ENCODE data around the gene U2AF2.

The U2AF2 gene

DNA sequence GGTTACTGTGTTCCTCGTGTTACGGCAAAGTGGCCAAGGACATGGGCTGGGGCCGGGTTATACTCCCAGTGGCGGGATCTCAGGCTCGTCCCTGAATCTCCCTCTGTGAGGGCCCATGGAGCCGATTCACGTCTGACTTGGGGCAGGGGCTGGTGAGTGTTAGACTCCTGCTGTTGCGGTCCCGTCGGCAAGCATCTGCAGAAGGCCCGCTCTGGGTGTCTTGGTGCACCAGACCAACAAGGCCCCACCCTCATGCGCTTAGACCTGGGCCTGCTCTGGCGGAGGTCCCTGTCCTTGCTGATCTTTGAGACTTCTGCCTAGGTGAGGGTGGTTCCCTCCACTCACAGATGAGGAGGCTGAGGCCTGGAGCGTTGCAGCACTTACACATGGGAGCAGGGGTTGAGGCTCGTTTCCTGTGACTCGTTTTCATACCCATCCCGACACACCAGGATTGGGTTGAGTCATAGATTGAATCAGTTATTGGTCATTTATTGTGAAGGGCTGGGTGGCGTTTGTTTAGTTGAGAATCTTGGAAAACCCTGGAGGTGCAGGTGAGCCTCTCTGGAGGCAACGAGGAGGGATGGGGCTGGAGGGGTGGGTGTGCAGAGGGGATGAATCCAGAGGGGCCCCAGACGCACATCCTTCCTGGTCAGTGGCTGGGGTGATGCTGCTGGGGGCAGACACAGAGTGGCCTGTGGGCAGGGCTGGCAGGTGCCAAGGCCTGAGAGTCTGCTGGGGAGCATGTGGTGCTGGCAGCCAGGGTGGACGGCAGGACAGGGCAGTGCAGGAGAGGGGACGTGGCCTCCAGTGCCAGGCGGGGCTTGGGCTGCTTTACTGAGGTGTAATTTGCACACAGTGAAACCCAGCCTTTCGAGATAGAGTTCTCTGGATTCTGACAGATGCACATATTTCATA is 24.8 kb downstream of the U2AF2 start:
- TF ChIP-seq, protein P1, sequence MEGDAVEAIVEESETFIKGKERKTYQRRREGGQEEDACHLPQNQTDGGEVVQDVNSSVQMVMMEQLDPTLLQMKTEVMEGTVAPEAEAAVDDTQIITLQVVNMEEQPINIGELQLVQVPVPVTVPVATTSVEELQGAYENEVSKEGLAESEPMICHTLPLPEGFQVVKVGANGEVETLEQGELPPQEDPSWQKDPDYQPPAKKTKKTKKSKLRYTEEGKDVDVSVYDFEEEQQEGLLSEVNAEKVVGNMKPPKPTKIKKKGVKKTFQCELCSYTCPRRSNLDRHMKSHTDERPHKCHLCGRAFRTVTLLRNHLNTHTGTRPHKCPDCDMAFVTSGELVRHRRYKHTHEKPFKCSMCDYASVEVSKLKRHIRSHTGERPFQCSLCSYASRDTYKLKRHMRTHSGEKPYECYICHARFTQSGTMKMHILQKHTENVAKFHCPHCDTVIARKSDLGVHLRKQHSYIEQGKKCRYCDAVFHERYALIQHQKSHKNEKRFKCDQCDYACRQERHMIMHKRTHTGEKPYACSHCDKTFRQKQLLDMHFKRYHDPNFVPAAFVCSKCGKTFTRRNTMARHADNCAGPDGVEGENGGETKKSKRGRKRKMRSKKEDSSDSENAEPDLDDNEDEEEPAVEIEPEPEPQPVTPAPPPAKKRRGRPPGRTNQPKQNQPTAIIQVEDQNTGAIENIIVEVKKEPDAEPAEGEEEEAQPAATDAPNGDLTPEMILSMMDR (IDR thresholded peaks at IDR 0.05; ENCODE audit: low read depth, low read length), result no peak
- peak in 1 of 2 donors; percentile 67 for DNase-seq (ENCODE audit: low read depth in 2 of 2)

GRCh38 chr19:55680339-55681130 is 25.7 kb downstream of the U2AF2 start:
- TF ChIP-seq, protein P1 (IDR thresholded peaks at IDR 0.05; ENCODE audit: low read depth, low read length), result no peak
- DNase-seq (ENCODE audit: low read depth in 2 of 2), result no peak
- H3K4me3 ChIP-seq (replicated peaks in 1 of 2; ENCODE audit: low read depth in 2 of 2, low read length in 2 of 2), result no peak overlapping the region

More for the DNA sequence above, 24.8 kb downstream of the U2AF2 start:
- H3K4me3 ChIP-seq (replicated peaks in 1 of 2; ENCODE audit: low read depth in 2 of 2, low read length in 2 of 2), result no peak overlapping the region

GRCh38 chr19:55681131-55682092 is 26.6 kb downstream of the U2AF2 start:
- no peak overlapping the region for H3K4me3 ChIP-seq (replicated peaks in 1 of 2; ENCODE audit: low read depth in 2 of 2, low read length in 2 of 2)
- TF ChIP-seq, protein P1 (IDR thresholded peaks at IDR 0.05; ENCODE audit: low read depth, low read length), result no peak
- DNase-seq (ENCODE audit: low read depth in 2 of 2), result no peak

GRCh38 chr19:55683449-55684261 is 28.8 kb downstream of the U2AF2 start:
- no peak overlapping the region for H3K4me3 ChIP-seq (replicated peaks in 1 of 2; ENCODE audit: low read depth in 2 of 2, low read length in 2 of 2)
- TF ChIP-seq, protein P1 (IDR thresholded peaks at IDR 0.05; ENCODE audit: low read depth, low read length), result no peak
- no peak for DNase-seq (ENCODE audit: low read depth in 2 of 2)

DNA sequence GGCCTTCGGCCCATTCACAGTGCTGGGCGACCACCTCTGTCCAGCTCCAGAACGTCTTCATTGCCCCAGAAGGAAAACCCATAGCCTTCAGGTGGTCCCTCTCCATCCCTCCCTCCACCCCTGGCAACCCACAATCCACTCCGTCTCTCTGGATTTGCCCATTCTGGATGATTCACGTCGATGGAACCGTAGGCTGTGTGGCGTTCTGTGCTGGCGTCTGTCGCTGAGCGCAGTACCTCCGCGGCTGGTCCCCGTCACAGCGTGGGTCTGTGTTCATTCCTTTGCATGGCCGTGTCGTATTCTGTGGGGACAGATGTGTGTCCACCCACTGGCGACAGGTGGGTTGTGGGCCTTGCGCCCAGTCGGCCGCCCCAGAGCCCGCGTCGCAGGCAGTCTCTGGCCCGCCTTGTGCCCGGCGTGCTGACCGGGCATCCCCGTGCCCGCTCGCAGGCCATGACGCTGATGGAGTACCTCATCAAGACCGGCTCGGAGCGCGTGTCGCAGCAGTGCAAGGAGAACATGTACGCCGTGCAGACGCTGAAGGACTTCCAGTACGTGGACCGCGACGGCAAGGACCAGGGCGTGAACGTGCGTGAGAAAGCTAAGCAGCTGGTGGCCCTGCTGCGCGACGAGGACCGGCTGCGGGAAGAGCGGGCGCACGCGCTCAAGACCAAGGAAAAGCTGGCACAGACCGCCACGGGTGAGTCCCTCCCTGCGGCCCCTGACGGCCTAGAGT is 30.3 kb downstream of the U2AF2 start:
- no peak for DNase-seq (ENCODE audit: low read depth in 2 of 2)
- H3K4me3 ChIP-seq (replicated peaks in 1 of 2; ENCODE audit: low read depth in 2 of 2, low read length in 2 of 2), result no peak overlapping the region
- TF ChIP-seq, protein P1 (IDR thresholded peaks at IDR 0.05; ENCODE audit: low read depth, low read length), result no peak
